ENCODE data around the gene LAMC1.
A peak's percentile ranks its signal among the peaks of the same experiment; 100 is the strongest.

DNA sequence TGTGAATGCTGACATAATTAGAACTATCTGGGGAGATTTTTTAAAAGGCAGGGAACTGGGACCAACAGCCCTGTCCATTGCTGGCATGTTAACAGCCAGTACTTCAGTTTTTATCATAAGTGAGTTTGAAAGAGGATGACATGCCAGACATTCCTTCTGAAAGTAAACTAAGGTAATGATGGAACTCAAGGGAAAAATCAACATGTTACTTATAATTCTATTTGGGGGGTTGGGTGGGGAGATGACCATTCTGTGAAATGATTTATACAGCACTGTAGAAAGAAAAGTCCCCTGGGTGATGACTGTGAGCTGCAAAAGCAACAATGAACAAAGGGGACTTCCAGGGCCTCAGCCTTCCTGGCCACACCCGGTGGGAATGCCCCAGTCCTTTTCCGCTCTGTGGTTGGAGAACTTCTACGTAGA is 157.4 kb downstream of the LAMC1 start:
- TF ChIP-seq TCF12 (IDR thresholded peaks at IDR 0.05; ENCODE audit: low read depth, low read length), result no peak
- TF ChIP-seq, protein P1, sequence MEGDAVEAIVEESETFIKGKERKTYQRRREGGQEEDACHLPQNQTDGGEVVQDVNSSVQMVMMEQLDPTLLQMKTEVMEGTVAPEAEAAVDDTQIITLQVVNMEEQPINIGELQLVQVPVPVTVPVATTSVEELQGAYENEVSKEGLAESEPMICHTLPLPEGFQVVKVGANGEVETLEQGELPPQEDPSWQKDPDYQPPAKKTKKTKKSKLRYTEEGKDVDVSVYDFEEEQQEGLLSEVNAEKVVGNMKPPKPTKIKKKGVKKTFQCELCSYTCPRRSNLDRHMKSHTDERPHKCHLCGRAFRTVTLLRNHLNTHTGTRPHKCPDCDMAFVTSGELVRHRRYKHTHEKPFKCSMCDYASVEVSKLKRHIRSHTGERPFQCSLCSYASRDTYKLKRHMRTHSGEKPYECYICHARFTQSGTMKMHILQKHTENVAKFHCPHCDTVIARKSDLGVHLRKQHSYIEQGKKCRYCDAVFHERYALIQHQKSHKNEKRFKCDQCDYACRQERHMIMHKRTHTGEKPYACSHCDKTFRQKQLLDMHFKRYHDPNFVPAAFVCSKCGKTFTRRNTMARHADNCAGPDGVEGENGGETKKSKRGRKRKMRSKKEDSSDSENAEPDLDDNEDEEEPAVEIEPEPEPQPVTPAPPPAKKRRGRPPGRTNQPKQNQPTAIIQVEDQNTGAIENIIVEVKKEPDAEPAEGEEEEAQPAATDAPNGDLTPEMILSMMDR (IDR thresholded peaks at IDR 0.05 in 2 of 3, conservative IDR thresholded peaks at IDR 0.05 in 1 of 3; ENCODE audit: control insufficient read depth in 2 of 3, extremely low read depth in 1 of 3, insufficient read depth in 1 of 3, low read depth in 3 of 3, low read length in 3 of 3), result no peak
- no peak for TF ChIP-seq CEBPB (IDR thresholded peaks at IDR 0.05; ENCODE audit: borderline replicate concordance in 1 of 2, low read depth in 2 of 2, low read length in 2 of 2)
- TF ChIP-seq, protein P2, sequence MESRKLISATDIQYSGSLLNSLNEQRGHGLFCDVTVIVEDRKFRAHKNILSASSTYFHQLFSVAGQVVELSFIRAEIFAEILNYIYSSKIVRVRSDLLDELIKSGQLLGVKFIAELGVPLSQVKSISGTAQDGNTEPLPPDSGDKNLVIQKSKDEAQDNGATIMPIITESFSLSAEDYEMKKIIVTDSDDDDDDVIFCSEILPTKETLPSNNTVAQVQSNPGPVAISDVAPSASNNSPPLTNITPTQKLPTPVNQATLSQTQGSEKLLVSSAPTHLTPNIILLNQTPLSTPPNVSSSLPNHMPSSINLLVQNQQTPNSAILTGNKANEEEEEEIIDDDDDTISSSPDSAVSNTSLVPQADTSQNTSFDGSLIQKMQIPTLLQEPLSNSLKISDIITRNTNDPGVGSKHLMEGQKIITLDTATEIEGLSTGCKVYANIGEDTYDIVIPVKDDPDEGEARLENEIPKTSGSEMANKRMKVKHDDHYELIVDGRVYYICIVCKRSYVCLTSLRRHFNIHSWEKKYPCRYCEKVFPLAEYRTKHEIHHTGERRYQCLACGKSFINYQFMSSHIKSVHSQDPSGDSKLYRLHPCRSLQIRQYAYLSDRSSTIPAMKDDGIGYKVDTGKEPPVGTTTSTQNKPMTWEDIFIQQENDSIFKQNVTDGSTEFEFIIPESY (IDR thresholded peaks at IDR 0.05), result no peak
- no peak for TF ChIP-seq ZNF384 (IDR thresholded peaks at IDR 0.05; ENCODE audit: borderline replicate concordance, low read depth, low read length)
- TF ChIP-seq, protein P3, sequence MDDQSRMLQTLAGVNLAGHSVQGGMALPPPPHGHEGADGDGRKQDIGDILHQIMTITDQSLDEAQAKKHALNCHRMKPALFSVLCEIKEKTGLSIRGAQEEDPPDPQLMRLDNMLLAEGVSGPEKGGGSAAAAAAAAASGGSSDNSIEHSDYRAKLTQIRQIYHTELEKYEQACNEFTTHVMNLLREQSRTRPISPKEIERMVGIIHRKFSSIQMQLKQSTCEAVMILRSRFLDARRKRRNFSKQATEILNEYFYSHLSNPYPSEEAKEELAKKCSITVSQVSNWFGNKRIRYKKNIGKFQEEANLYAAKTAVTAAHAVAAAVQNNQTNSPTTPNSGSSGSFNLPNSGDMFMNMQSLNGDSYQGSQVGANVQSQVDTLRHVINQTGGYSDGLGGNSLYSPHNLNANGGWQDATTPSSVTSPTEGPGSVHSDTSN (IDR thresholded peaks at IDR 0.05; ENCODE audit: insufficient replicate concordance, low read depth, low read length), result no peak
- no peak for TF ChIP-seq SMC3 (IDR thresholded peaks at IDR 0.05; ENCODE audit: borderline replicate concordance, low read length)
- peak; percentile 63 to 64; a peak in 1 of 4 replicates for TF ChIP-seq EP300 (IDR thresholded peaks at IDR 0.05; ENCODE audit: borderline replicate concordance in 1 of 2, control insufficient read depth in 1 of 2, low read depth in 2 of 2, low read length in 2 of 2)
- no peak for TF ChIP-seq RCOR1 (conservative IDR thresholded peaks at IDR 0.05; ENCODE audit: low read depth, low read length)
- TF ChIP-seq NR2F1 (conservative IDR thresholded peaks at IDR 0.05), result no peak
- TF ChIP-seq, protein P4, sequence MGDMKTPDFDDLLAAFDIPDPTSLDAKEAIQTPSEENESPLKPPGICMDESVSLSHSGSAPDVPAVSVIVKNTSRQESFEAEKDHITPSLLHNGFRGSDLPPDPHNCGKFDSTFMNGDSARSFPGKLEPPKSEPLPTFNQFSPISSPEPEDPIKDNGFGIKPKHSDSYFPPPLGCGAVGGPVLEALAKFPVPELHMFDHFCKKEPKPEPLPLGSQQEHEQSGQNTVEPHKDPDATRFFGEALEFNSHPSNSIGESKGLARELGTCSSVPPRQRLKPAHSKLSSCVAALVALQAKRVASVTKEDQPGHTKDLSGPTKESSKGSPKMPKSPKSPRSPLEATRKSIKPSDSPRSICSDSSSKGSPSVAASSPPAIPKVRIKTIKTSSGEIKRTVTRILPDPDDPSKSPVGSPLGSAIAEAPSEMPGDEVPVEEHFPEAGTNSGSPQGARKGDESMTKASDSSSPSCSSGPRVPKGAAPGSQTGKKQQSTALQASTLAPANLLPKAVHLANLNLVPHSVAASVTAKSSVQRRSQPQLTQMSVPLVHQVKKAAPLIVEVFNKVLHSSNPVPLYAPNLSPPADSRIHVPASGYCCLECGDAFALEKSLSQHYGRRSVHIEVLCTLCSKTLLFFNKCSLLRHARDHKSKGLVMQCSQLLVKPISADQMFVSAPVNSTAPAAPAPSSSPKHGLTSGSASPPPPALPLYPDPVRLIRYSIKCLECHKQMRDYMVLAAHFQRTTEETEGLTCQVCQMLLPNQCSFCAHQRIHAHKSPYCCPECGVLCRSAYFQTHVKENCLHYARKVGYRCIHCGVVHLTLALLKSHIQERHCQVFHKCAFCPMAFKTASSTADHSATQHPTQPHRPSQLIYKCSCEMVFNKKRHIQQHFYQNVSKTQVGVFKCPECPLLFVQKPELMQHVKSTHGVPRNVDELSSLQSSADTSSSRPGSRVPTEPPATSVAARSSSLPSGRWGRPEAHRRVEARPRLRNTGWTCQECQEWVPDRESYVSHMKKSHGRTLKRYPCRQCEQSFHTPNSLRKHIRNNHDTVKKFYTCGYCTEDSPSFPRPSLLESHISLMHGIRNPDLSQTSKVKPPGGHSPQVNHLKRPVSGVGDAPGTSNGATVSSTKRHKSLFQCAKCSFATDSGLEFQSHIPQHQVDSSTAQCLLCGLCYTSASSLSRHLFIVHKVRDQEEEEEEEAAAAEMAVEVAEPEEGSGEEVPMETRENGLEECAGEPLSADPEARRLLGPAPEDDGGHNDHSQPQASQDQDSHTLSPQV (IDR thresholded peaks at IDR 0.05), result no peak
- no peak for TF ChIP-seq MYC (IDR thresholded peaks at IDR 0.05; ENCODE audit: insufficient read depth, insufficient read length, insufficient replicate concordance, low read length, severe bottlenecking)
- no peak for TF ChIP-seq CREB1 (IDR thresholded peaks at IDR 0.05; ENCODE audit: low read depth)
- no peak for TF ChIP-seq RAD21 (IDR thresholded peaks at IDR 0.05; ENCODE audit: insufficient read depth, low read depth, low read length)
